SK-N-SH (cell line): ENCODE measurements around the gene KCTD5. TPM values are rescaled to one million over a fixed set of nuclear protein-coding genes. Genes with fewer than 3 reads are reported as not detected.

Experiments used
- CTCF ChIA-PET: fragments of 300-600, 350-600 bp; formaldehyde crosslinking; extraction: SDS; loops from one replicate; lab custom pipeline; 2021; lab: Yijun Ruan, JAX
- POLR2A ChIA-PET: fragments of 350-600 bp; sonication (Branson Sonifier 250); formaldehyde crosslinking; extraction: SDS; loops from one replicate; lab custom pipeline; 2020; ENCODE audit warnings: antibody characterized with exemption, inconsistent platforms; lab: Yijun Ruan, JAX
- DNase-seq: peaks from one replicate; pipeline ENCODE4 v3.0.0; 2012
- H2AFZ ChIP-seq: fragments of 200-600 bp; sonication (generic); 2 replicates; pipeline ENCODE4 v1.8.1; 2016; ENCODE audit warnings: antibody characterized with exemption, mild to moderate bottlenecking, low read depth
- H3F3A ChIP-seq: fragments of 200-600 bp; sonication (generic); replicated peaks from 2 replicates; pipeline ENCODE3; 2016; ENCODE audit warnings: antibody characterized with exemption, mild to moderate bottlenecking; ENCODE audit not compliant: insufficient read depth
- H3K27ac ChIP-seq, 2 experiments: fragments of 200-500 bp in 1 of 2; fragments of 200-600 bp in 1 of 2; sonication (Bioruptor generic) in 1 of 2; sonication (generic), shearing (Covaris generic) in 1 of 2; 2 replicates each; pipeline versions ENCODE4 v1.5.1 to v1.6.1; 2014 to 2016; ENCODE audit warnings: low read depth in 2 of 2, inconsistent platforms in 1 of 2, low read length in 1 of 2, mild to moderate bottlenecking in 1 of 2, mixed read lengths in 1 of 2
- H3K27me3 ChIP-seq: fragments of 200-600 bp; sonication (generic), shearing (Covaris generic); 2 replicates; pipeline ENCODE4 v1.6.1; 2016; ENCODE audit warnings: mixed run types; ENCODE audit not compliant: insufficient read depth
- H3K36me3 ChIP-seq, 2 experiments: fragments of 200-500 bp in 1 of 2; fragments of 200-600 bp in 1 of 2; sonication (Bioruptor generic) in 1 of 2; sonication (generic) in 1 of 2; replicated peaks in 1 of 2; 2 replicates each; pipeline versions ENCODE3 to v1.5.1; 2014 to 2016; ENCODE audit warnings: low read length in 1 of 2, mild to moderate bottlenecking in 1 of 2; ENCODE audit not compliant: insufficient read depth in 2 of 2, control insufficient read depth in 1 of 2
- H3K4me1 ChIP-seq, 2 experiments: fragments of 200-500 bp in 1 of 2; fragments of 200-600 bp in 1 of 2; sonication (Bioruptor generic) in 1 of 2; sonication (generic), shearing (Covaris generic) in 1 of 2; 2 replicates each; pipeline versions ENCODE4 v1.5.1 to v1.6.1; 2014 to 2016; ENCODE audit warnings: low read depth in 1 of 2, low read length in 1 of 2, mixed run types in 1 of 2; ENCODE audit not compliant: insufficient read depth in 2 of 2, control insufficient read depth in 1 of 2
- H3K4me2 ChIP-seq: fragments of 200-600 bp; sonication (generic), shearing (Covaris generic); 2 replicates; pipeline ENCODE4 v1.6.1; 2017; ENCODE audit warnings: mixed run types
- H3K4me3 ChIP-seq, 2 experiments: fragments of 200-500 bp in 1 of 2; fragments of 200-600 bp in 1 of 2; sonication (Bioruptor generic) in 1 of 2; sonication (generic), shearing (Covaris generic) in 1 of 2; 2 replicates each; pipeline versions ENCODE4 v1.5.1 to v1.8.1; 2014 to 2016; ENCODE audit warnings: low read depth in 2 of 2, inconsistent platforms in 1 of 2, low read length in 1 of 2, mild to moderate bottlenecking in 1 of 2, mixed read lengths in 1 of 2, moderate library complexity in 1 of 2
- H3K79me2 ChIP-seq: fragments of 200-600 bp; sonication (generic); 2 replicates; pipeline ENCODE4 v1.8.1; 2017; ENCODE audit warnings: mild to moderate bottlenecking; ENCODE audit not compliant: insufficient read depth
- H3K9ac ChIP-seq: fragments of 200-600 bp; sonication (generic); 2 replicates; pipeline ENCODE4 v1.6.1; 2017; ENCODE audit warnings: mixed run types
- H3K9me2 ChIP-seq: fragments of 200-600 bp; sonication (generic); 2 replicates; pipeline ENCODE4 v1.6.1; 2017; ENCODE audit warnings: mixed run types
- H3K9me3 ChIP-seq: fragments of 200-600 bp; sonication (generic); 2 replicates; pipeline ENCODE4 v1.6.1; 2017; ENCODE audit warnings: mixed run types, mild to moderate bottlenecking, moderate library complexity
- H4K20me1 ChIP-seq: fragments of 200-600 bp; sonication (generic); 2 replicates; pipeline ENCODE4 v1.6.1; 2017; ENCODE audit warnings: mild to moderate bottlenecking, mixed run types; ENCODE audit not compliant: insufficient read depth
- CHD2 ChIP-seq: fragments of 150-350 bp; IDR thresholded peaks from 2 replicates; pipeline ENCODE4 v1.6.1; 2018; ENCODE audit warnings: low read length; ENCODE audit not compliant: partially characterized antibody
- ELF1 ChIP-seq: IDR thresholded peaks from 2 replicates; pipeline ENCODE4 v1.4.0; 2012
- FOSL2 ChIP-seq: IDR thresholded peaks from 2 replicates; pipeline ENCODE4 v1.4.0; 2012; ENCODE audit warnings: low read depth, mild to moderate bottlenecking, moderate library complexity, borderline replicate concordance
- FOXJ3 ChIP-seq: sonication (generic); formaldehyde crosslinking; IDR thresholded peaks from 2 replicates; pipeline ENCODE4 v1.5.1; 2020; ENCODE audit warnings: mild to moderate bottlenecking, missing genetic modification reagents
- GABPA ChIP-seq: IDR thresholded peaks from 2 replicates; pipeline ENCODE4 v1.4.0; 2012; ENCODE audit warnings: low read depth, mild to moderate bottlenecking
- GATA2 ChIP-seq: sonication (generic); formaldehyde crosslinking; IDR thresholded peaks from 2 replicates; pipeline ENCODE4 v1.5.0; 2020; ENCODE audit warnings: mild to moderate bottlenecking, missing genetic modification reagents
- JUND ChIP-seq: IDR thresholded peaks from 2 replicates; pipeline ENCODE4 v1.4.0; 2012
- MEF2A ChIP-seq: IDR thresholded peaks from 2 replicates; pipeline ENCODE4 v1.4.0; 2012; ENCODE audit warnings: low read depth, borderline replicate concordance
- NFIC ChIP-seq: IDR thresholded peaks from 2 replicates; pipeline ENCODE4 v1.4.0; 2012; ENCODE audit warnings: borderline replicate concordance
- RFX5 ChIP-seq: IDR thresholded peaks from 2 replicates; pipeline ENCODE4 v1.6.1; 2012; ENCODE audit warnings: mild to moderate bottlenecking, improper control_type of control experiment, low read length
- SMC3 ChIP-seq: IDR thresholded peaks from 2 replicates; pipeline ENCODE4 v1.6.1; 2012; ENCODE audit warnings: low read depth, low read length, improper control_type of control experiment
- TAF1 ChIP-seq: IDR thresholded peaks from 2 replicates; pipeline ENCODE4 v1.6.1; 2012; ENCODE audit warnings: low read depth, mild to moderate bottlenecking, low read length, moderate library complexity, borderline replicate concordance
- YY1 ChIP-seq: IDR thresholded peaks from 2 replicates; pipeline ENCODE4 v1.4.0; 2012; ENCODE audit warnings: low read depth, mild to moderate bottlenecking
- whole genome bisulfite sequencing: methylation state at CpG from one replicate; pipeline ENCODE4 v1.1.6; 2017; ENCODE audit warnings: low lambda C conversion rate; 5-methylcytosine and 5-hydroxymethylcytosine counted together
- polyA plus RNA-seq, 3 experiments: library from polyadenylated mRNA; depleted of rRNA; stranded (reverse); fragments of >200 nt; gene quantifications; 2 replicates each; pipeline ENCODE4 v1.2.3, GENCODE V29; 2012
- TF ChIP-seq, protein P1 (sequence below): IDR thresholded peaks from 2 replicates; pipeline ENCODE4 v1.6.1; 2012; ENCODE audit warnings: mild to moderate bottlenecking, low read depth, low read length, moderate library complexity
- TF ChIP-seq, protein P2 (sequence below): fragments of 200-600 bp; sonication (generic); IDR thresholded peaks from 2 replicates; pipeline ENCODE4 v1.6.1; 2017; ENCODE audit warnings: antibody characterized with exemption, mild to moderate bottlenecking, moderate library complexity
- TF ChIP-seq, protein P3 (sequence below): IDR thresholded peaks from 2 replicates; pipeline ENCODE4; 2012
- TF ChIP-seq, protein P4 (sequence below): IDR thresholded peaks from 2 replicates; pipeline ENCODE4 v1.4.0; 2012; ENCODE audit warnings: low read depth, borderline replicate concordance
- TF ChIP-seq, protein P5 (sequence below): fragments of 150-350 bp; IDR thresholded peaks from 2 replicates; pipeline ENCODE4 v1.6.1; 2017; ENCODE audit warnings: antibody characterized with exemption, low read length, low read depth, borderline replicate concordance

KCTD5 gene
- polyA plus RNA-seq, 1 of the 3 experiments (the other 2 are of a cell fraction) = 53.4 TPM

DNA sequence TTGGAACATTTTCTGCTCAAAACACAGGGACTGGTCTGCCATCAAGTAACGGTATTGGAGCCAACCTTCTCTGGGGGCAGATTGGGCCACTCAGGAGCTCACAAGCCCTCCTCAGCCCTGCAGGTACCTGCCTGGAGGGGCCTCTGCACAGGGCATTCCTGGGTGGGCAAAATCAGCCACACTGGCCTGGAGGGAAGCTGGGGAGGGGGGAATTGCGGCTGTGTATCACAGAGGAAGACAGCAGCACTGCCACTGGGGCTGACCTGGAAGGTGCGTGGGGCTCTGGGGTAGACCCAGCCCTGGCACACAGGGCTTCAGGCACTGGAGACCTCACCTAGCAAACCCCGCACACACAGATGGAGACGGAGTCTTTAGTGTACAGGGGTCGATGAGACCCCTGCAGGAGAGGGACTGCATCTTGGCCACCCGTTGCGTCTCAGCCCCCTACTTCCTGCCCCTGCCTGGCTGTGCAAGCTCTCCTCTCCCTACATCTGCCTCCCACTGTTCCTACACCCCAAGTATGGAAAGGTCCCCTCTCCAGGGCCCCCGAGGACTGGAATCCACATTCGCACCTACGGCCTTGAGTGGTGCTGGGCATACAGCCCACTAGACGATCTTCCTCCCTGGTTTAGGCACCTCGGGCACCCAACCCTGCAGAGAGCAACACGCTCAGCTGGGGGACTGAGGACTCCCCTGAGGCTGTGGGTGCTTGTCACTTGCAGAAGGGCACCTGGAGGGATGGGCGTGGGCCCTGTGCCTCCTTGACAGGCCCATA is 63.0 kb downstream of the KCTD5 start:
- Histone ChIP-seq H3K4me1 (no peaks in the 10 kb centered on the region), H3K9me2 (no peaks in the 10 kb centered on the region), H2AFZ (no peak overlapping the region), H3K9me3 (no peaks in the 10 kb centered on the region), H3K27me3 (no peaks in the 10 kb centered on the region), H3K9ac (no peak overlapping the region), H3K79me2 (no peaks in the 10 kb centered on the region), H3K4me3 (no peak overlapping the region), H3K27ac (no peak overlapping the region), H3K36me3 (no peaks in the 10 kb centered on the region), H3K4me2 (no peak overlapping the region), H4K20me1 (no peaks in the 10 kb centered on the region), H3F3A (no peaks in the 10 kb centered on the region)
- CTCF ChIA-PET = interaction anchor here (1.5 kb wide), 1 partner anchor 123 kb away, joined by 5 read pairs; no protein-coding TSS in a partner anchor
- 79% methylated on average over 10 of the region's 15 CpGs for WGBS
- DNase-seq = no peak
- POLR2A ChIA-PET = no interaction called here
- TF ChIP-seq YY1 = no peak
- no peak for TF ChIP-seq RFX5
- no peak for TF ChIP-seq ELF1
- TF ChIP-seq, protein P1, sequence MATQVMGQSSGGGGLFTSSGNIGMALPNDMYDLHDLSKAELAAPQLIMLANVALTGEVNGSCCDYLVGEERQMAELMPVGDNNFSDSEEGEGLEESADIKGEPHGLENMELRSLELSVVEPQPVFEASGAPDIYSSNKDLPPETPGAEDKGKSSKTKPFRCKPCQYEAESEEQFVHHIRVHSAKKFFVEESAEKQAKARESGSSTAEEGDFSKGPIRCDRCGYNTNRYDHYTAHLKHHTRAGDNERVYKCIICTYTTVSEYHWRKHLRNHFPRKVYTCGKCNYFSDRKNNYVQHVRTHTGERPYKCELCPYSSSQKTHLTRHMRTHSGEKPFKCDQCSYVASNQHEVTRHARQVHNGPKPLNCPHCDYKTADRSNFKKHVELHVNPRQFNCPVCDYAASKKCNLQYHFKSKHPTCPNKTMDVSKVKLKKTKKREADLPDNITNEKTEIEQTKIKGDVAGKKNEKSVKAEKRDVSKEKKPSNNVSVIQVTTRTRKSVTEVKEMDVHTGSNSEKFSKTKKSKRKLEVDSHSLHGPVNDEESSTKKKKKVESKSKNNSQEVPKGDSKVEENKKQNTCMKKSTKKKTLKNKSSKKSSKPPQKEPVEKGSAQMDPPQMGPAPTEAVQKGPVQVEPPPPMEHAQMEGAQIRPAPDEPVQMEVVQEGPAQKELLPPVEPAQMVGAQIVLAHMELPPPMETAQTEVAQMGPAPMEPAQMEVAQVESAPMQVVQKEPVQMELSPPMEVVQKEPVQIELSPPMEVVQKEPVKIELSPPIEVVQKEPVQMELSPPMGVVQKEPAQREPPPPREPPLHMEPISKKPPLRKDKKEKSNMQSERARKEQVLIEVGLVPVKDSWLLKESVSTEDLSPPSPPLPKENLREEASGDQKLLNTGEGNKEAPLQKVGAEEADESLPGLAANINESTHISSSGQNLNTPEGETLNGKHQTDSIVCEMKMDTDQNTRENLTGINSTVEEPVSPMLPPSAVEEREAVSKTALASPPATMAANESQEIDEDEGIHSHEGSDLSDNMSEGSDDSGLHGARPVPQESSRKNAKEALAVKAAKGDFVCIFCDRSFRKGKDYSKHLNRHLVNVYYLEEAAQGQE = no peak
- TF ChIP-seq NFIC = no peak
- TF ChIP-seq, protein P2, sequence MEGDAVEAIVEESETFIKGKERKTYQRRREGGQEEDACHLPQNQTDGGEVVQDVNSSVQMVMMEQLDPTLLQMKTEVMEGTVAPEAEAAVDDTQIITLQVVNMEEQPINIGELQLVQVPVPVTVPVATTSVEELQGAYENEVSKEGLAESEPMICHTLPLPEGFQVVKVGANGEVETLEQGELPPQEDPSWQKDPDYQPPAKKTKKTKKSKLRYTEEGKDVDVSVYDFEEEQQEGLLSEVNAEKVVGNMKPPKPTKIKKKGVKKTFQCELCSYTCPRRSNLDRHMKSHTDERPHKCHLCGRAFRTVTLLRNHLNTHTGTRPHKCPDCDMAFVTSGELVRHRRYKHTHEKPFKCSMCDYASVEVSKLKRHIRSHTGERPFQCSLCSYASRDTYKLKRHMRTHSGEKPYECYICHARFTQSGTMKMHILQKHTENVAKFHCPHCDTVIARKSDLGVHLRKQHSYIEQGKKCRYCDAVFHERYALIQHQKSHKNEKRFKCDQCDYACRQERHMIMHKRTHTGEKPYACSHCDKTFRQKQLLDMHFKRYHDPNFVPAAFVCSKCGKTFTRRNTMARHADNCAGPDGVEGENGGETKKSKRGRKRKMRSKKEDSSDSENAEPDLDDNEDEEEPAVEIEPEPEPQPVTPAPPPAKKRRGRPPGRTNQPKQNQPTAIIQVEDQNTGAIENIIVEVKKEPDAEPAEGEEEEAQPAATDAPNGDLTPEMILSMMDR = no peak
- no peak for TF ChIP-seq CHD2
- TF ChIP-seq, protein P3, sequence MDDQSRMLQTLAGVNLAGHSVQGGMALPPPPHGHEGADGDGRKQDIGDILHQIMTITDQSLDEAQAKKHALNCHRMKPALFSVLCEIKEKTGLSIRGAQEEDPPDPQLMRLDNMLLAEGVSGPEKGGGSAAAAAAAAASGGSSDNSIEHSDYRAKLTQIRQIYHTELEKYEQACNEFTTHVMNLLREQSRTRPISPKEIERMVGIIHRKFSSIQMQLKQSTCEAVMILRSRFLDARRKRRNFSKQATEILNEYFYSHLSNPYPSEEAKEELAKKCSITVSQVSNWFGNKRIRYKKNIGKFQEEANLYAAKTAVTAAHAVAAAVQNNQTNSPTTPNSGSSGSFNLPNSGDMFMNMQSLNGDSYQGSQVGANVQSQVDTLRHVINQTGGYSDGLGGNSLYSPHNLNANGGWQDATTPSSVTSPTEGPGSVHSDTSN = no peak
- TF ChIP-seq MEF2A = no peak
- TF ChIP-seq GATA2 (CRISPR knock-in tag) = no peak
- TF ChIP-seq JUND = no peak
- TF ChIP-seq, protein P4, sequence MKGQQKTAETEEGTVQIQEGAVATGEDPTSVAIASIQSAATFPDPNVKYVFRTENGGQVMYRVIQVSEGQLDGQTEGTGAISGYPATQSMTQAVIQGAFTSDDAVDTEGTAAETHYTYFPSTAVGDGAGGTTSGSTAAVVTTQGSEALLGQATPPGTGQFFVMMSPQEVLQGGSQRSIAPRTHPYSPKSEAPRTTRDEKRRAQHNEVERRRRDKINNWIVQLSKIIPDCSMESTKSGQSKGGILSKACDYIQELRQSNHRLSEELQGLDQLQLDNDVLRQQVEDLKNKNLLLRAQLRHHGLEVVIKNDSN = no peak
- TF ChIP-seq TAF1 = no peak
- TF ChIP-seq FOSL2 = no peak
- TF ChIP-seq FOXJ3 (CRISPR knock-in tag) = no peak
- TF ChIP-seq SMC3 = no peak
- TF ChIP-seq GABPA = no peak
- TF ChIP-seq, protein P5, sequence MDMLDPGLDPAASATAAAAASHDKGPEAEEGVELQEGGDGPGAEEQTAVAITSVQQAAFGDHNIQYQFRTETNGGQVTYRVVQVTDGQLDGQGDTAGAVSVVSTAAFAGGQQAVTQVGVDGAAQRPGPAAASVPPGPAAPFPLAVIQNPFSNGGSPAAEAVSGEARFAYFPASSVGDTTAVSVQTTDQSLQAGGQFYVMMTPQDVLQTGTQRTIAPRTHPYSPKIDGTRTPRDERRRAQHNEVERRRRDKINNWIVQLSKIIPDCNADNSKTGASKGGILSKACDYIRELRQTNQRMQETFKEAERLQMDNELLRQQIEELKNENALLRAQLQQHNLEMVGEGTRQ = no peak
